H9 (cell line): ENCODE measurements around the gene ARNT2. TPM values are rescaled to one million over a fixed set of nuclear protein-coding genes. Genes with fewer than 3 reads are reported as not detected.

ENCODE experiments used
- DNase-seq: peaks from one replicate; pipeline ENCODE4 v3.0.0-alpha.2; 2017
- H2AFZ ChIP-seq: one replicate; pipeline ENCODE4 v1.6.1; 2013; ENCODE audit warnings: mild to moderate bottlenecking, low read length, control low read depth, moderate library complexity
- H2AK5ac ChIP-seq: 2 replicates; pipeline ENCODE4 v1.6.1; 2013; ENCODE audit warnings: low read length, control low read depth, mixed read lengths; ENCODE audit not compliant: insufficient read length
- H2BK120ac ChIP-seq: one replicate; pipeline ENCODE4 v1.6.1; 2013; ENCODE audit warnings: low read depth, mild to moderate bottlenecking, low read length, control low read depth, inconsistent platforms; ENCODE audit not compliant: poor library complexity, severe bottlenecking
- H2BK12ac ChIP-seq: 2 replicates; pipeline ENCODE4 v1.6.1; 2013; ENCODE audit warnings: low read length, control low read depth, mixed read lengths, low read depth; ENCODE audit not compliant: insufficient read length
- H2BK15ac ChIP-seq: 2 replicates; pipeline ENCODE4 v1.6.1; 2013; ENCODE audit warnings: low read depth, low read length, control low read depth
- H2BK20ac ChIP-seq: one replicate; pipeline ENCODE4 v1.6.1; 2013; ENCODE audit warnings: low read depth, mild to moderate bottlenecking, low read length, control low read depth, inconsistent platforms; ENCODE audit not compliant: poor library complexity, severe bottlenecking
- H2BK5ac ChIP-seq: 2 replicates; pipeline ENCODE4 v1.6.1; 2013; ENCODE audit warnings: low read length, control low read depth, mixed read lengths; ENCODE audit not compliant: insufficient read length
- H3K14ac ChIP-seq: 2 replicates; pipeline ENCODE4 v1.6.1; 2013; ENCODE audit warnings: low read length, control low read depth; ENCODE audit not compliant: insufficient read depth
- H3K18ac ChIP-seq: 2 replicates; pipeline ENCODE4 v1.6.1; 2013; ENCODE audit warnings: low read depth, mild to moderate bottlenecking, mixed read lengths, low read length, control low read depth; ENCODE audit not compliant: insufficient read length
- H3K23ac ChIP-seq: 2 replicates; pipeline ENCODE4 v1.6.1; 2013; ENCODE audit warnings: low read length, control low read depth, mixed read lengths, low read depth; ENCODE audit not compliant: insufficient read length
- H3K23me2 ChIP-seq: 2 replicates; pipeline ENCODE4 v1.6.1; 2013; ENCODE audit warnings: low read depth, mild to moderate bottlenecking, mixed read lengths, low read length, control low read depth; ENCODE audit not compliant: insufficient read length, poor library complexity, severe bottlenecking
- H3K27ac ChIP-seq: 2 replicates; pipeline ENCODE4 v1.5.1; 2013; ENCODE audit warnings: low read length, control low read depth, mixed read lengths, low read depth; ENCODE audit not compliant: insufficient read length
- H3K27me3 ChIP-seq: 2 replicates; pipeline ENCODE4 v1.6.1; 2013; ENCODE audit warnings: low read length, control low read depth, inconsistent platforms; ENCODE audit not compliant: insufficient read depth
- H3K4ac ChIP-seq: 2 replicates; pipeline ENCODE4 v1.6.1; 2013; ENCODE audit warnings: low read depth, mild to moderate bottlenecking, control low read depth, inconsistent platforms, low read length, moderate library complexity
- H3K4me1 ChIP-seq: 2 replicates; pipeline ENCODE4 v1.6.1; 2013; ENCODE audit warnings: low read length, control low read depth, inconsistent platforms; ENCODE audit not compliant: insufficient read depth
- H3K4me2 ChIP-seq: 2 replicates; pipeline ENCODE4 v1.6.1; 2013; ENCODE audit warnings: low read length, control low read depth, mixed read lengths; ENCODE audit not compliant: insufficient read length, insufficient read depth
- H3K56ac ChIP-seq: 2 replicates; pipeline ENCODE4 v1.6.1; 2013; ENCODE audit warnings: low read depth, mild to moderate bottlenecking, mixed read lengths, low read length, control low read depth; ENCODE audit not compliant: insufficient read length
- H3K79me1 ChIP-seq: 2 replicates; pipeline ENCODE4 v1.6.1; 2013; ENCODE audit warnings: low read depth, mild to moderate bottlenecking, moderate library complexity, low read length, control low read depth, inconsistent platforms; ENCODE audit not compliant: insufficient read depth, poor library complexity, severe bottlenecking
- H3K79me2 ChIP-seq: 2 replicates; pipeline ENCODE4 v1.6.1; 2013; ENCODE audit warnings: low read length, control low read depth, inconsistent platforms; ENCODE audit not compliant: insufficient read depth
- H3K9ac ChIP-seq: 2 replicates; pipeline ENCODE4 v1.6.1; 2013; ENCODE audit warnings: low read length, control low read depth, mixed read lengths; ENCODE audit not compliant: insufficient read length; ENCODE audit errors: extremely low read depth
- H3K9me3 ChIP-seq: one replicate; pipeline ENCODE4 v1.6.1; 2013; ENCODE audit warnings: low read depth, low read length, inconsistent platforms; ENCODE audit not compliant: control insufficient read depth
- H3T11ph ChIP-seq: one replicate; pipeline ENCODE4 v1.6.1; 2013; ENCODE audit warnings: mild to moderate bottlenecking, low read length, control low read depth, inconsistent platforms
- H4K20me1 ChIP-seq: one replicate; pipeline ENCODE4 v1.6.1; 2013; ENCODE audit not compliant: control insufficient read depth, insufficient read length, insufficient read depth
- H4K5ac ChIP-seq: 2 replicates; pipeline ENCODE4 v1.6.1; 2013; ENCODE audit warnings: low read depth, mild to moderate bottlenecking, mixed read lengths, low read length, control low read depth; ENCODE audit not compliant: insufficient read length
- H4K8ac ChIP-seq: replicated peaks from 2 replicates; pipeline ENCODE4 v1.6.1; 2013; ENCODE audit warnings: low read length, control low read depth, mixed read lengths, low read depth; ENCODE audit not compliant: insufficient read length
- H4K91ac ChIP-seq: 2 replicates; pipeline ENCODE4 v1.6.1; 2013; ENCODE audit warnings: low read depth, mild to moderate bottlenecking, moderate library complexity, mixed read lengths, low read length, control low read depth; ENCODE audit not compliant: insufficient read length
- H3K27ac Mint-ChIP-seq, 3 experiments: 2 replicates in 2 of 3; 3 replicates in 1 of 3; pipeline ENCODE4 v1.8.0; 2020 to 2021; ENCODE audit warnings: mixed read lengths in 3 of 3, mild to moderate bottlenecking in 1 of 3, moderate library complexity in 1 of 3
- H3K27me3 Mint-ChIP-seq: 2 replicates; pipeline ENCODE4 v1.8.0; 2021; ENCODE audit warnings: low read depth, mild to moderate bottlenecking, moderate library complexity, mixed read lengths
- H3K36me3 Mint-ChIP-seq, 3 experiments: 2 replicates in 2 of 3; 3 replicates in 1 of 3; pipeline ENCODE4 v1.8.0; 2020 to 2021; ENCODE audit warnings: low read depth in 3 of 3, mixed read lengths in 3 of 3; ENCODE audit not compliant: insufficient read depth in 1 of 3
- H3K4me1 Mint-ChIP-seq, 2 experiments: 2 replicates each; pipeline ENCODE4 v1.8.0; 2020; ENCODE audit warnings: mixed read lengths in 2 of 2
- H3K4me3 Mint-ChIP-seq, 2 experiments: 2 replicates in 1 of 2; 3 replicates in 1 of 2; pipeline ENCODE4 v1.8.0; 2020 to 2021; ENCODE audit warnings: mild to moderate bottlenecking in 2 of 2, mixed read lengths in 2 of 2, moderate library complexity in 1 of 2
- H3K9me3 Mint-ChIP-seq, 2 experiments: 2 replicates in 1 of 2; 3 replicates in 1 of 2; pipeline ENCODE4 v1.8.0; 2020; ENCODE audit warnings: mild to moderate bottlenecking in 2 of 2, mixed read lengths in 2 of 2, moderate library complexity in 1 of 2
- CTCF ChIP-seq: fragments of 200-600 bp; sonication (generic); conservative IDR thresholded peaks from 3 replicates; pipeline ENCODE4 v1.8.0; 2021; ENCODE audit warnings: antibody characterized with exemption, mild to moderate bottlenecking
- WGBS: extraction: QIAGEN DNeasy Blood & Tissue Kit; methylation state at CpG from one replicate; pipeline ENCODE4 v1.1.7; 2013; ENCODE audit warnings: missing lambda C conversion rate, low lambda C conversion rate, mixed read lengths; ENCODE audit not compliant: insufficient read length; ENCODE audit errors: extremely low coverage; 5-methylcytosine and 5-hydroxymethylcytosine counted together
- total RNA-seq: library from RNA; stranded (reverse); gene quantifications from 2 replicates; pipeline ENCODE4 v1.2.1, GENCODE V29; 2021

Gene ARNT2
- total RNA-seq, 1 experiment from 2014 or later, result 10.5 TPM

GRCh38 chr15:80458580-80458979 lies 54.4 kb downstream of the ARNT2 start:
- Histone ChIP-seq H3T11ph (no peak overlapping the region), H4K5ac (no peak overlapping the region), H3K4me2 (no peak overlapping the region), H4K91ac (no peak overlapping the region), H2BK12ac (no peak overlapping the region), H4K8ac (no peak overlapping the region), H3K14ac (no peak overlapping the region), H3K56ac (no peak overlapping the region), H3K9me3 (no peaks in the 10 kb centered on the region), H3K27me3 (no peaks in the 10 kb centered on the region), H3K4me1 (no peaks in the 10 kb centered on the region), H2AK5ac (no peak overlapping the region), H2AFZ (no peak overlapping the region), H2BK5ac (no peak overlapping the region), H3K27ac (no peak overlapping the region), H2BK120ac (no peak overlapping the region), H4K20me1 (no peaks in the 10 kb centered on the region), H3K23me2 (no peaks in the 10 kb centered on the region), H2BK15ac (no peak overlapping the region), H3K4ac (no peak overlapping the region), H3K79me2 (no peaks in the 10 kb centered on the region), H3K79me1 (no peaks in the 10 kb centered on the region), H3K9ac (no peak overlapping the region), H2BK20ac (no peak overlapping the region), H3K23ac (no peak overlapping the region), H3K18ac (no peak overlapping the region)
- peaks cover 8% of the 10 kb centered on the region for H3K27me3 Mint-ChIP-seq
- no peaks in the 10 kb centered on the region for H3K36me3 Mint-ChIP-seq
- H3K27ac Mint-ChIP-seq, result no peak overlapping the region; a peak in 1 of 7 replicates
- no CpG with 5 or more reads among the region's 2 CpGs for WGBS
- peaks cover 15 to 22% of the 10 kb centered on the region in 2 experiments for H3K4me1 Mint-ChIP-seq
- H3K9me3 Mint-ChIP-seq, result no peaks in the 10 kb centered on the region
- H3K4me3 Mint-ChIP-seq, result no peak overlapping the region
- no peak for DNase-seq
- no peak for TF ChIP-seq CTCF
